K562 (cell line): Measurements from ENCODE around the gene PTPRC.

Source experiments
- PCBP1 ChIP-seq: fragments of 200-400 bp; formaldehyde crosslinking; IDR thresholded peaks from 2 replicates; pipeline ENCODE4 v1.6.1; 2018; ENCODE audit warnings: mild to moderate bottlenecking, low read depth, low read length; ENCODE audit not compliant: poor library complexity, severe bottlenecking
- POLR2A ChIP-seq: fragments of 450-650 bp; conservative IDR thresholded peaks from 2 replicates; pipeline ENCODE4 v1.6.1; 2016
- TF ChIP-seq, protein P1 (sequence below), 3 experiments: IDR thresholded peaks in 2 of 3; conservative IDR thresholded peaks in 1 of 3; 2 replicates each; pipeline ENCODE4 v1.5.1; 2011 to 2012; ENCODE audit warnings: low read length in 3 of 3, mild to moderate bottlenecking in 3 of 3, control low read depth in 2 of 3, improper control_type of control experiment in 1 of 3, inconsistent platforms in 1 of 3, low read depth in 1 of 3, mixed read lengths in 1 of 3, moderate library complexity in 1 of 3; ENCODE audit not compliant: insufficient read depth in 2 of 3
- TF ChIP-seq, protein P2 (sequence below), 2 experiments: fragments of 450-650 bp; IDR thresholded peaks; 2 replicates each; pipeline ENCODE4 v1.6.1; 2018; ENCODE audit warnings: mild to moderate bottlenecking in 2 of 2, low read depth in 1 of 2; ENCODE audit not compliant: partially characterized antibody in 2 of 2

DNA sequence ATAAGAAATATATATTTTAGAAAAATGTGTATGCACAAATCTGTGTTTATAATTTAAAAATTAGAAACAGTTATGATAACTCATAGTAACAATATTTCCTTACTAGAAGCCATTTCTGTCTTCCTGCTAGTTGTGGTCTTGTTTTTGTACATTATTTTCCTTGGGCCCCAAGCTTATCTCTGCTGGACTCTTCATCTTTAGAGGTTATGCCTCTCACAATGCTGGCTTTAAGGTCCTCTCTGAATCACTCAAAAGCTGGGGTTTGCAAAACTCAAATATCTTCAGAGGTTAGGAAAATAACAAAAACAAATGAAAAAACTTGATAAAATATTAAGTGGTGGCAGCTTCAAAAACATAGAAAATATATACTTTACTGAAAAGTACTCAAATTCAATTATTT lies 133.8 kb downstream of the PTPRC start:
- TF ChIP-seq, protein P1, sequence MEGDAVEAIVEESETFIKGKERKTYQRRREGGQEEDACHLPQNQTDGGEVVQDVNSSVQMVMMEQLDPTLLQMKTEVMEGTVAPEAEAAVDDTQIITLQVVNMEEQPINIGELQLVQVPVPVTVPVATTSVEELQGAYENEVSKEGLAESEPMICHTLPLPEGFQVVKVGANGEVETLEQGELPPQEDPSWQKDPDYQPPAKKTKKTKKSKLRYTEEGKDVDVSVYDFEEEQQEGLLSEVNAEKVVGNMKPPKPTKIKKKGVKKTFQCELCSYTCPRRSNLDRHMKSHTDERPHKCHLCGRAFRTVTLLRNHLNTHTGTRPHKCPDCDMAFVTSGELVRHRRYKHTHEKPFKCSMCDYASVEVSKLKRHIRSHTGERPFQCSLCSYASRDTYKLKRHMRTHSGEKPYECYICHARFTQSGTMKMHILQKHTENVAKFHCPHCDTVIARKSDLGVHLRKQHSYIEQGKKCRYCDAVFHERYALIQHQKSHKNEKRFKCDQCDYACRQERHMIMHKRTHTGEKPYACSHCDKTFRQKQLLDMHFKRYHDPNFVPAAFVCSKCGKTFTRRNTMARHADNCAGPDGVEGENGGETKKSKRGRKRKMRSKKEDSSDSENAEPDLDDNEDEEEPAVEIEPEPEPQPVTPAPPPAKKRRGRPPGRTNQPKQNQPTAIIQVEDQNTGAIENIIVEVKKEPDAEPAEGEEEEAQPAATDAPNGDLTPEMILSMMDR (IDR thresholded peaks at IDR 0.05 in 2 of 3, conservative IDR thresholded peaks at IDR 0.05 in 1 of 3; ENCODE audit: insufficient read depth in 2 of 3, low read depth in 1 of 3, low read length in 3 of 3), result no peak
- TF ChIP-seq, protein P2, sequence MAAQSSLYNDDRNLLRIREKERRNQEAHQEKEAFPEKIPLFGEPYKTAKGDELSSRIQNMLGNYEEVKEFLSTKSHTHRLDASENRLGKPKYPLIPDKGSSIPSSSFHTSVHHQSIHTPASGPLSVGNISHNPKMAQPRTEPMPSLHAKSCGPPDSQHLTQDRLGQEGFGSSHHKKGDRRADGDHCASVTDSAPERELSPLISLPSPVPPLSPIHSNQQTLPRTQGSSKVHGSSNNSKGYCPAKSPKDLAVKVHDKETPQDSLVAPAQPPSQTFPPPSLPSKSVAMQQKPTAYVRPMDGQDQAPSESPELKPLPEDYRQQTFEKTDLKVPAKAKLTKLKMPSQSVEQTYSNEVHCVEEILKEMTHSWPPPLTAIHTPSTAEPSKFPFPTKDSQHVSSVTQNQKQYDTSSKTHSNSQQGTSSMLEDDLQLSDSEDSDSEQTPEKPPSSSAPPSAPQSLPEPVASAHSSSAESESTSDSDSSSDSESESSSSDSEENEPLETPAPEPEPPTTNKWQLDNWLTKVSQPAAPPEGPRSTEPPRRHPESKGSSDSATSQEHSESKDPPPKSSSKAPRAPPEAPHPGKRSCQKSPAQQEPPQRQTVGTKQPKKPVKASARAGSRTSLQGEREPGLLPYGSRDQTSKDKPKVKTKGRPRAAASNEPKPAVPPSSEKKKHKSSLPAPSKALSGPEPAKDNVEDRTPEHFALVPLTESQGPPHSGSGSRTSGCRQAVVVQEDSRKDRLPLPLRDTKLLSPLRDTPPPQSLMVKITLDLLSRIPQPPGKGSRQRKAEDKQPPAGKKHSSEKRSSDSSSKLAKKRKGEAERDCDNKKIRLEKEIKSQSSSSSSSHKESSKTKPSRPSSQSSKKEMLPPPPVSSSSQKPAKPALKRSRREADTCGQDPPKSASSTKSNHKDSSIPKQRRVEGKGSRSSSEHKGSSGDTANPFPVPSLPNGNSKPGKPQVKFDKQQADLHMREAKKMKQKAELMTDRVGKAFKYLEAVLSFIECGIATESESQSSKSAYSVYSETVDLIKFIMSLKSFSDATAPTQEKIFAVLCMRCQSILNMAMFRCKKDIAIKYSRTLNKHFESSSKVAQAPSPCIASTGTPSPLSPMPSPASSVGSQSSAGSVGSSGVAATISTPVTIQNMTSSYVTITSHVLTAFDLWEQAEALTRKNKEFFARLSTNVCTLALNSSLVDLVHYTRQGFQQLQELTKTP (IDR thresholded peaks at IDR 0.05; ENCODE audit: low read depth in 1 of 2, partially characterized antibody in 2 of 2), result no peak
- no peak for TF ChIP-seq PCBP1
- TF ChIP-seq POLR2A, result no peak
